ENCODE measurements around the gene RAB37. TPM values are rescaled to one million over a fixed set of nuclear protein-coding genes. Genes with fewer than 3 reads are reported as not detected.

Gene RAB37
- total RNA-seq, 1 experiment from 2014 or later: 1.5 TPM

- no TSS peak for BruUV-seq (replicated peaks)
Observed at GRCh38 chr17:74776044-74776962, 39.2 kb downstream of the RAB37 start, which contains the start of gene NAT9. NAT9 (minus strand) TSS chr17:74776345; CDS start chr17:74775698, 647 bp downstream.

GRCh38 chr17:74776990-74777389 lies 39.9 kb downstream of the RAB37 start:
- DNase-seq (ENCODE audit: low read depth, low spot score) (no peak), ATAC-seq (no peak)
- Histone ChIP-seq H3K36me3 (ENCODE audit: control insufficient read depth, insufficient read depth, low read length) (peaks cover 7% of the 10 kb centered on the region; the same call in 1 of the 2 replicates), H3K4me1 (ENCODE audit: control insufficient read depth, insufficient read depth, low read length) (peaks cover 10% of the 10 kb centered on the region; the same call in 1 of the 2 replicates), H3K9me3 (ENCODE audit: control insufficient read depth, insufficient read depth, low read depth, low read length) (no peaks in the 10 kb centered on the region), H3K27me3 (ENCODE audit: control insufficient read depth, insufficient read depth, low read length) (no peaks in the 10 kb centered on the region), H3K27ac (ENCODE audit: low read length) (peak overlapping the region; percentile 90), H3K4me3 (ENCODE audit: low read depth in 2 of 2, low read length in 2 of 2) (peak overlapping the region; percentile 81 to 99)
- ChIA-PET CTCF (interaction anchor here (1.5 kb wide), 2 partner anchors 32 to 120 kb away, joined by 9 read pairs; no protein-coding TSS in a partner anchor), POLR2A (interaction anchor here (0.6 kb wide), 1 partner anchor 1789 kb away, joined by 11 read pairs; no protein-coding TSS in a partner anchor)
- no TSS peak for BruUV-seq (replicated peaks)
- intact Hi-C loops (cut with micrococcal nuclease; ENCODE audit: unreplicated experiment) (no loop called here), in situ Hi-C loops (cut with HindIII; ENCODE audit: low pct_unique_long_range_greater_than_20kb, low sequenced_read_pairs) (no loop called here)
- TF ChIP-seq CTCF (IDR thresholded peaks at IDR 0.05) (no peak), SIN3A (IDR thresholded peaks at IDR 0.05; ENCODE audit: borderline replicate concordance, insufficient read depth, low read depth, low read length) (no peak), POLR2AphosphoS5 (IDR thresholded peaks at IDR 0.05; ENCODE audit: low read depth, low read length) (no peak), TCF7L2 (IDR thresholded peaks at IDR 0.05; ENCODE audit: low read depth, low read length) (no peak), REST (IDR thresholded peaks at IDR 0.05; ENCODE audit: insufficient read depth in 1 of 2, low read depth in 2 of 2, low read length in 1 of 2) (no peak)

More at GRCh38 chr17:74776044-74776962, 39.2 kb downstream of the RAB37 start, which contains the start of gene NAT9:
- H3K36me3 ChIP-seq (ENCODE audit: control insufficient read depth, insufficient read depth, low read length): peaks cover 9% of the 10 kb centered on the region; the same call in 1 of the 2 replicates
- H3K27me3 ChIP-seq (ENCODE audit: control insufficient read depth, insufficient read depth, low read length): no peaks in the 10 kb centered on the region
- in situ Hi-C loops (cut with HindIII; ENCODE audit: low pct_unique_long_range_greater_than_20kb, low sequenced_read_pairs) (no loop called here), intact Hi-C loops (cut with micrococcal nuclease; ENCODE audit: unreplicated experiment) (no loop called here)
- peak; percentile 97 for ATAC-seq
- peak within 1 kb of the TSS; percentile 90 for H3K27ac ChIP-seq (ENCODE audit: low read length)
- POLR2A ChIA-PET: interaction anchor here (0.6 kb wide), 2 partner anchors 33 to 1790 kb away, joined by 3 to 11 read pairs; no protein-coding TSS in a partner anchor
- H3K9me3 ChIP-seq (ENCODE audit: control insufficient read depth, insufficient read depth, low read depth, low read length): no peaks in the 10 kb centered on the region
- peak; percentile 56 for DNase-seq (ENCODE audit: low read depth, low spot score)
- peak within 1 kb of the TSS; percentile 81 to 99 for H3K4me3 ChIP-seq (ENCODE audit: low read depth in 2 of 2, low read length in 2 of 2)
- CTCF ChIA-PET: interaction anchor here (1.2 to 1.5 kb wide), 3 partner anchors 11 to 119 kb away, joined by 3 to 9 read pairs (median 9); no protein-coding TSS in a partner anchor
- peaks cover 10% of the 10 kb centered on the region; the same call in 1 of the 2 replicates for H3K4me1 ChIP-seq (ENCODE audit: control insufficient read depth, insufficient read depth, low read length)
- TF ChIP-seq POLR2AphosphoS5 (IDR thresholded peaks at IDR 0.05; ENCODE audit: low read depth, low read length) (peak; percentile 81), REST (IDR thresholded peaks at IDR 0.05; ENCODE audit: insufficient read depth in 1 of 2, low read depth in 2 of 2, low read length in 1 of 2) (peak; percentile 62 to 85; a peak in 3 of 4 replicates), SIN3A (IDR thresholded peaks at IDR 0.05; ENCODE audit: borderline replicate concordance, insufficient read depth, low read depth, low read length) (no peak; the same call in 1 of the 2 replicates)
